ACHN (cell line): ENCODE results near the gene UBTD1.
"Not testable (repeated sequence)": the region's sequence is repeated elsewhere in the genome, so short reads cannot be mapped to it uniquely, and the experiment has no call there.

Experiments
- DNase-seq: peaks from one replicate; pipeline ENCODE4 v3.0.0-alpha.2; 2015
- in situ Hi-C: cut with HindIII; loops from 2 replicates; pipeline ENCODE4 v1.10.0; 2017; ENCODE audit warnings: low sequenced_read_pairs, low pct_ligation_motif_present, low pct_unique_long_range_greater_than_20kb

The UBTD1 gene

DNA sequence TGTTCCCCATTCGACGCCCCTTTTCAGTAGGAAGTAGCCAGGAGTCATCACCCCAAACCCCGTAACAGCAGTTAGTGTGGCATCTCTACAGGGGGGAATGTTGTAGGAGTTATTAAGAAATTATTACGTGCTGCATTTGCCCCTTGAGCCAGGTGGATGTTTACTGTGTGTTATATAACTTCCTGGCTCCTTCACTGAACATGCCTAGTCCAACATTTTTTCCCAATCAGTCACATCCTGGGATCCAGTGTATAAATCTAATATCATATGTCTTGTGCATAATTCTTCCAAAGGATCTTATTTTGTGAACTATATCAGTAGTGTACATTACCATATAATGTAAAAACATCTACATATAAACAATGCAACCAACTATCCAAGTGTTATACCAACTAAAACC lies 19.3 kb upstream of the UBTD1 start:
- DNase-seq, in situ Hi-C loops: not testable (repeated sequence)

GRCh38 chr10:97479939-97480338 lies 18.8 kb upstream of the UBTD1 start:
- in situ Hi-C loops: no loop called here
- no peak for DNase-seq

- no peak for DNase-seq
- in situ Hi-C loops: no loop called here
These were observed 17.7 kb upstream of the UBTD1 start for GRCh38 chr10:97481071-97481470.

DNA sequence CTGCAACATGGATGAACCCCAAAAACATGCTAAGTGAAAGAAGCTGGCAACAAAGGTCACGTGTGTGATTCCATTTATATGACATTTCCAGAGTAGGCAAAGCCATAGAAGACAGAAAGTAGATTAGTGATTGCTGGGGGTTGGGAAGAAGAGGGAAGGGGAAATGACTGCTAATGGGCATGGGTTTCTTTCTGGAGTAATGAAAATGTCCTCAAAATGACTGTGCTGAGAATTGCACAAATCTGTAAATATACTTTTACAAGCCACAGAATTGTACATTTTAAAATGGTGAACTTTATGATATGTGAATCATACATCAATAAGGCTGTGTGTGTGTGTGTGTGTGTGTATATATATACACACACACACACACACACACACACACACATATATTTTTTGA lies 16.3 kb upstream of the UBTD1 start:
- in situ Hi-C loops: no loop called here

GRCh38 chr10:97483506-97483905 lies 15.2 kb upstream of the UBTD1 start:
- in situ Hi-C loops: no loop called here
- no peak for DNase-seq

More for the DNA sequence above, 16.3 kb upstream of the UBTD1 start:
- no peak for DNase-seq

DNA sequence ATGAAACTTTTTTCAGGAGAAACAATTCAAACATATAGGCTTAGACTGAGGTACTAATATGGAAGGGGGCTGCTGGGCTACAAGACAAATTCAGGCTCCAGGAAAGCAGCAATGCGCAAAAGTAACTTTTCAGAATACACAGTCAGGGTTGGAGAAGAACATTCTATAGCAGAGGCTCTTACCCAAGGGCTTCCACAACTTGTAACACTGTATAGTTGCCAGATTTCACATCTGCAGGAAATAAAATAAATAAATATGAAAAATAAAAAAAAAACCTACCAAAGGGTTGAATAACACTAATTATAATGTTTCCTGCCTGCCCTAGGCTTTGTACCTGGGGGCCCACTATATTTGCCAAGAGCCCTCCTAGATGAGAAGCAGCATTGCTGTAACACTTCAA lies 14.8 kb upstream of the UBTD1 start:
- no peak for DNase-seq
- in situ Hi-C loops: no loop called here

DNA sequence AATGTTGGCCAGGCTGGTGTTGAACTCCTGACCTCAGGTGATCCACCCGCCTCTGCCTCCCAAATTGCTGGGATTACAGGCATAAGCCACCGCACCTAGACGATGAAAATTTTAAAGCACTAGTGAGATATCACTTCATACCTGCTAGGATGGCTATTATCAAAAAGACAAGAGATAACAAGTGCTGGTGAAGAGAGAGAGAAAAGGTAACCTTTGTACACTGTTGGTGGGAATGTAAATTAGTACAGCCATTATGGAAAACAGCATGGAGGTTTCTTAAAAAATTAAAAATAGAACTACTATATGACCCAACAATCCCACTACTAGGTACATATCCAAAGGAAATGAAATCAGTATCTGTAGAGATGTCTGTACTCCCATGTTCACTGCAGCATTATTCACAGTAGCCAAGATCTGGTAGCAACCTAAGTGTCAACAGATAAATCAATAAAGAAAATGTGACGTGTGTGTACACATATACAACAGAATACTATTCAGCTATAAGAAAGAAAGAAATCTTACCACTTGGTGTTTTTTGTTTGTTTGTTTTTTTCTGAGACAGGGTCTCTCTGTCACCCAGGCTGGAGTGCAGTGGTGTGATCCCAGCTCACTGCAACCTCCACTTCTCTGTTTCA lies 13.0 kb upstream of the UBTD1 start:
- in situ Hi-C loops: no loop called here
- no peak for DNase-seq

GRCh38 chr10:97490592-97490991 lies 8.1 kb upstream of the UBTD1 start:
- no peak for DNase-seq

DNA sequence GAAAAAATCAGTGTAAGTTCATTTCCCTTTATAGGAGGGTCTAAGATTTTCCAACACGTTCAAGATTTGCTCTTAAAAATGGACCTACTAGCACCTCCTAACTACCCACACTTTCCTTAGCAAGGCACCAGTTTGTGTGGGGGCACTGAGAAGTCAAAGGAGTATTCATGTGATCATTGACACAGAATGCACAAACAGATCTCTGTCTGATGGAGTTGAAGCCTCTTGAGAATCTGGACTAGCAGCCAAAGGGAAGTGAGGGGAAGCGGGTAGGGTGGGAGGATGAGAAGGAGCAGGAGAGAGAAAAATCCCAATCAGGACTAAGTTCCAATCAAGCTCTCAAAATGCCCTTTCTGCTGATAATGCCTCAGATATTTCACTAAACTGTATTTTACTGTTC lies 4.6 kb upstream of the UBTD1 start:
- DNase-seq: no peak
- in situ Hi-C loops: no loop called here

More at GRCh38 chr10:97490592-97490991, 8.1 kb upstream of the UBTD1 start:
- in situ Hi-C loops: no loop called here

DNA sequence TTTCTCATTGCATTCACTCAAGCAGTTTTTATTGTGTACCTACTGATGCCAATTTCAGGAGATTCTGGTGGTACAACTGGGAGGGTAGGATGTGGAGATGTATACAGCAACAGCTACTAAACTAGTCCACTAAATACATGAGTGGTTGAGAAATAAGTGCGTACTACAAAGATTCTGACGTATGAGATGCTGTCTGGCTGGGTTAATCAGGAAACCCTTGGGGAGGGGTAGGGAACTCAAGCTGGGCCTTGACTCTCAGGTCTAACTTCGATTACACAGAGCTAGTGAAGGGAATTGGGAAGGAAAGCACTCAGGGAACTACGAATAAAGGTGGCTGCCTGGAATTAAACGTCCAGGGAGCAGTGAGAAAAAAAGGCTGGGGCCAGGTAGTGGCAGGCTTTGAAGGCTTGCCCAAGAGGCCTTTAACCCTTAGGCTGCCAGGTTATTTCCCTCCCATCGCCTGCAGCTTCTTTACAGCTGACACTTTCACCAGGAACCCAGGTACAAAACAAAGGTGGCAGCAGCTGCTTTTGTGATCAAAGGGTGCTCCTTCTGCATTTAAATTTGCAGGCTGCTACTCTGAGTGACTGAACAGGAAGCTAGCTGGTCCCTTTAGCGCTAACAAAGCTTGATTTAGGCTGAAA lies 3.7 kb upstream of the UBTD1 start:
- no peak for DNase-seq
- in situ Hi-C loops: no loop called here

DNA sequence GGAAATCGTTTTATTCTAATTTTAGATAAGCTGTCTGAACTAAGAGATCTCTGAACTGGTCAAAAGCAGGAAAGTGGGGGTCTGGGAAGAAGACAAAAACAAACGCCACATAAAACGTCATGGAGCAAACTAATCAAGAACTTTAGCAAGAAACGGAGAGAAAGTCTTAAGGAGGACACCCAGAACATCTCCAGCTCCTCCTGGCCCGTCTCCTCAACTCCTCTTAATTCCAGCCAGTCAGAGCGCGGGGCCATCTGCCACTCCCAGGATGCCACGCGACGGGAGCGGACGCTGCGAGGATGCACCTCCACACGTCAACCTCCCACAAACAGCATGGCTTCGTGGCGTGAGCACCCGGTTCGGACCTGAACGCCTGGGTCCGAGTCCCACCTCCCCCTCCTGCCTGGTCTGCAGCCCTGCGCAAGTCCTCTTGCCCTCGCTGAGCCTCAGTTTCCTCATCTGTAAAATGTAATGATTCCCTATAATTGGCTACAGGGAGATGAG lies 1.1 kb upstream of the UBTD1 start:
- DNase-seq: peak; percentile 87
- in situ Hi-C loops: no loop called here

- peak; percentile 98 for DNase-seq
- in situ Hi-C loops: no loop called here
These were observed 466 bp upstream of the UBTD1 start, which contains the start of gene MMS19 for GRCh38 chr10:97498076-97498840. Gene MMS19 (minus strand): TSS chr10:97498422. CDS start chr10:97498384, 38 bp downstream.

GRCh38 chr10:97499561-97500296 lies 1.0 kb downstream of the UBTD1 start:
- peak; percentile 52 for DNase-seq
- in situ Hi-C loops: no loop called here

DNA sequence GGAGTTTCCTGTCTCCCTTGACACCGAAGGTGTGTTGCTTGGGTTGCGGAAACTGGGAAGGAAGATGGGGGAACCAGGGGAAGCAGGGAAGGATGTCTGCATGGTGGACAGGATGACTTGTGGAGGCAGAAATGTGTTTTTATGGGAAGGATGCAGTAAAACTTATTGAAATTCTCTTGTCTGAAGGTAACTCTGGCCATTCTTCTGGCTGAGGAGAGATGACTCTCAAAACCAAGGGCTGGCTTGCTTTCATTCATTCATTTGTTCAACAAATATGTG lies 1.5 kb downstream of the UBTD1 start:
- no peak for DNase-seq
- in situ Hi-C loops: no loop called here

DNA sequence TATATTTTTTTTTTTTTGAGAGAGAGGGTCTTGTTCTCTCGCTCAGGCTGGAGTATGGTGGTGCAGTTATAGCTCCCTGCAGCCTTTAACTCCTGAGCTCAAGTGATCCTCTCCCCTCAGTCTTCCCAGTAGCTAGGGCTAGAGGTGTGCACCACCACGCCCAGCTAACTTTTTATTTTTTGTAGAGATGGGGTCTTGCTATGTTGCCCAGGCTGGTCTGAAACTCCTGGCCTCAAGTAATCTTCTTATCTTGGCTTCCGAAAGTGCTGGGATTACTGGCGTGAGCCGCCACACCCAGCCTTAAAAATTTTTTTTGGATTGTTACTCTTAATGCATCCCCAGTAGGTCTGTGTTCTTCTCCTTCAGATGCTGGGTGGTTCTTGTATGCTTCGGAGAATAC lies 4.2 kb downstream of the UBTD1 start:
- in situ Hi-C loops: no loop called here
- DNase-seq: no peak

- in situ Hi-C loops: no loop called here
These were observed 4.7 kb downstream of the UBTD1 start for GRCh38 chr10:97503406-97503805.

GRCh38 chr10:97505152-97505551 lies 6.4 kb downstream of the UBTD1 start:
- no peak for DNase-seq
- in situ Hi-C loops: no loop called here

More at GRCh38 chr10:97503406-97503805, 4.7 kb downstream of the UBTD1 start:
- DNase-seq: no peak

GRCh38 chr10:97506199-97506991 lies 7.7 kb downstream of the UBTD1 start:
- DNase-seq: no peak
- in situ Hi-C loops: no loop called here
